Activated naive CD8-positive, alpha-beta T cell (primary cell): Measurements from ENCODE around the gene RSPO4.
"Not testable (repeated sequence)": the region's sequence is repeated elsewhere in the genome, so short reads cannot be mapped to it uniquely, and the experiment has no call there.

ENCODE experiments used
- H3K27ac Mint-ChIP-seq: one replicate; pipeline ENCODE4 v1.8.0; 2021; ENCODE audit warnings: mixed read lengths
- H3K27me3 Mint-ChIP-seq: one replicate; pipeline ENCODE4 v1.8.0; 2021; ENCODE audit warnings: mixed read lengths
- H3K36me3 Mint-ChIP-seq: one replicate; pipeline ENCODE4 v1.8.0; 2021; ENCODE audit warnings: mixed read lengths
- H3K4me1 Mint-ChIP-seq: one replicate; pipeline ENCODE4 v1.8.0; 2021; ENCODE audit warnings: low read depth, mixed read lengths
- H3K4me3 Mint-ChIP-seq: one replicate; pipeline ENCODE4 v1.8.0; 2021; ENCODE audit warnings: mild to moderate bottlenecking, mixed read lengths
- H3K9me3 Mint-ChIP-seq: one replicate; pipeline ENCODE4 v1.8.0; 2021; ENCODE audit warnings: low read depth, mixed read lengths

The RSPO4 gene

DNA sequence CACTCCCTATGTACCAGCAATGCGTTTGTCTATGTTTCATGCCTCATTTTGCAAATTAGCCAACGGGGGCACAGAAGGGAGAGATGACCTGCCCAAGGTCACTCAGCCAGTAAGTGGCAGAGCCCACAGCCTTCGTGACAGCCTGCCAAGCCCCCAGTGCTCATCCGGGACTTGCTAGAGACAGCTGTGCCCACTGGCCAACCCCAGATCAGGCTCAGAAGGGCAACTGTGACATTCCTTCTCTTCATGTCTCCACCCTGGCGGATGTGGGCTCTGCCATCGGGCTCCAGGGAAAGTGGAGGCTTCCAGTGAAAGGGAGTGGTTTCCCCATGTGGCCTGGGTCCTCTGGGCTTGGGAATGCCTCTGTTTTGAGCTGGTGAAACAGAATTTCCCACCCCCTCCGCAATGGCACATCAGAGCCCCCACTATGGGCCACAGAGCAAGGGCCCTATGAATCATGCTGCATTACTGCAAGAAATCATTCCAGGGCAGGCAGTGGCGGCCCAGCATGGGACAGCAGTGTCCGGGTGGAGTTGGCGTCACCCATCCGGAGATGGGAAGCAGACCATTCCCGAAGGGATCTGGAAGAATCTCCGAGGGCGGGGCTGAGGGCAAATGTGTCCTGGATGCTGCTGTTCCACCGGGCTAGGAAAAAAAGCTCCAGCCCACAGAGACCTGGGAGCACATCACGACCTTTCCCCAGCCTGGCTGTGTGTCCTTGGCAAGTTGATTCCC lies 9.1 kb downstream of the RSPO4 start:
- Mint-ChIP-seq H3K36me3 (no peaks in the 10 kb centered on the region), H3K4me3 (no peak overlapping the region), H3K27ac (no peak overlapping the region), H3K4me1 (no peaks in the 10 kb centered on the region), H3K27me3 (peaks cover 5% of the 10 kb centered on the region), H3K9me3 (no peaks in the 10 kb centered on the region)

DNA sequence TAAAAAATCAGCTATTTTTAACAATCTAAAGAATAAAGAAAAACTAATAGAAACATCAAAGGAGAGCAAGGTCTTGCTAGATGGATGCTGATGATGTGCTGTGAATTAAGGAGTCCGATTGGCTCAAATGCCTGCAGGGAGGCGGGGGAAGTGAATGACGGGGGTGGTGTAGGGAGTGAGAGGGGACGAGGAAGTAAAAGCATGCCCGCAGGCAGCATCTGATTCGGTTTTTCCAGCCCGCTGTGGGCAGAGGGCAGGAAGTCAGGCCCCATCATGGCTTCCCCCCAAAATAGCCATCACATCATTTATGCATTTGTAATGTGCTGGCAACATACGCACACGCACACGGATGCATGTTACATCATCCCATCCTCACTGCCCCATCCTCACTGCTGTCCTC lies 10.3 kb downstream of the RSPO4 start:
- Mint-ChIP-seq H3K9me3 (no peaks in the 10 kb centered on the region), H3K4me1 (no peaks in the 10 kb centered on the region), H3K36me3 (no peaks in the 10 kb centered on the region), H3K27ac (no peak overlapping the region), H3K4me3 (no peak overlapping the region), H3K27me3 (peaks cover 7% of the 10 kb centered on the region)

DNA sequence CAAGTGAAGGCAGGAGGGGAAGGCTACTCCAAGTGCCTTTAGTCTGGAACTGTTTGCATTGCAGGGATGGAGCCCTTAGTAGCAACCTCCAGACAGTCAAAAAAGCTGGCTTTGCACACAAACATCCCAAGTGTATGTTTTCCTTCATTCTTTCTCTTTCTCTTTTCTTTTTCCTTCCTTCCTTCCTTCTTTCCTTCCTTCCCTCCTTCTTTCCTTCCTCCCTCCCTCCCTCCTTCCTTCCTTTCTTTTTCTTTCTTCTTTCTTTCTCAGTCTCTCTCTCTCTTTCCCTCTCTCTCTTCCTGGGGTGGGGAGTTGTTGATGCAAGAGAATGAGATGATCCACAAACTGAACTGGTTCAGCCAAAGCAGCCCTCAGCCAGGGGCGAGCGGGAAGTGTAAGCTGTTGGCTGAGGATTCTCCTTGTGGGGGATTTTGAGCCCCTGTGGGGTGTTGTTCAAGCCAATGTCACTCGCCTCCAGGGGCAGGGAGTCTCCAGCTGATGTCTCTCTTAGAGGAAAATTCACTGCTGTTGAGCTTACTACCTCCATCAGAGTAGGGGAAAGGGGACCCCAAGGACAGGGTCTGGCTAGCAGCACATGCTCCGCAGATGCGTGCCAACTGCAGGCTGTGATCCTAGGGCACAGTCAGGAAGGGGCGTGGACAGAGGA lies 11.7 kb downstream of the RSPO4 start:
- H3K27me3 Mint-ChIP-seq: peaks cover 11% of the 10 kb centered on the region

DNA sequence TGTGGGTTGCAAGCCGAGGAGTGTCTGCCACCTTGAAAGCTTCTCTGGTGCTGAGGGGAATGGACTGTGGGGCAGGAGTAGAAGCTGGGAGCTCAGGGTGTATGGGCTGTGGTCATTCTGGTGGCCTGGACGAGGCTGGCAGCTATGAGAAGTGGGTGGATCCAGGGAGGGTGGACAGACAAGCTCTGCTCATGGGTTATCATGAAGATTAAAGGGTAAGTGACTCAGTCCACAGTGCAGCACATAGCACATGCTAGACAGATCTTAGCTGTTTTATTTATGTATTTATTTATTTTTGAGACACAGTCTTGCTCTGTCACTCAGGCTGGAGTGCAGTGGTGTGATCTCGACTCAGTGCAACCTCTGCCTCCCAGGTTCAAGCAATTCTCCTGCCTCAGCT lies 13.8 kb downstream of the RSPO4 start:
- H3K9me3 Mint-ChIP-seq: no peaks in the 10 kb centered on the region
- no peaks in the 10 kb centered on the region for H3K36me3 Mint-ChIP-seq
- H3K27ac Mint-ChIP-seq: no peak overlapping the region
- H3K27me3 Mint-ChIP-seq: peaks cover 13% of the 10 kb centered on the region
- no peaks in the 10 kb centered on the region for H3K4me1 Mint-ChIP-seq
- no peak overlapping the region for H3K4me3 Mint-ChIP-seq

More for the DNA sequence above, 11.7 kb downstream of the RSPO4 start:
- Mint-ChIP-seq H3K36me3 (no peaks in the 10 kb centered on the region), H3K4me3 (no peak overlapping the region), H3K27ac (no peak overlapping the region), H3K9me3 (no peaks in the 10 kb centered on the region), H3K4me1 (no peaks in the 10 kb centered on the region)

DNA sequence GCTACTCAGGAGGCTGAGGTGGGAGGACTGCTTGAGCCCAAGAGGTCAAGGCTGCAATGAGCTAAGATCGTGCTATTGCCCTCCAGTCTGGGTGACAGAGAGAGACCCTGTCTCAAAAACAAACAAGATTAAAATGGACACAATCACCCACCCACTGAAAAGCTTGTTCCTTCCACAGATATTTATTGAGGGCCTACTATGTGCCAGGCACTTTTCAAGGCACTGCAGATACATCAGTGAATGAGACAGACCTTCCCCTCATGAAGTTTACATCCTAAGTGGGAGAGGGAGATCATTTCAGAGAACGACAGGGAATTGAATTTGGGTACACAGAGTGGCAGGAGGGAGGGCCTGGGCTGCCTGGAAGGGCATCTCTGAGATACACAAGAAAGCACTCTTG lies 14.4 kb downstream of the RSPO4 start:
- Mint-ChIP-seq H3K27me3 (peaks cover 13% of the 10 kb centered on the region), H3K27ac (no peak overlapping the region), H3K4me1 (no peaks in the 10 kb centered on the region), H3K4me3 (no peak overlapping the region), H3K36me3 (no peaks in the 10 kb centered on the region), H3K9me3 (no peaks in the 10 kb centered on the region)

DNA sequence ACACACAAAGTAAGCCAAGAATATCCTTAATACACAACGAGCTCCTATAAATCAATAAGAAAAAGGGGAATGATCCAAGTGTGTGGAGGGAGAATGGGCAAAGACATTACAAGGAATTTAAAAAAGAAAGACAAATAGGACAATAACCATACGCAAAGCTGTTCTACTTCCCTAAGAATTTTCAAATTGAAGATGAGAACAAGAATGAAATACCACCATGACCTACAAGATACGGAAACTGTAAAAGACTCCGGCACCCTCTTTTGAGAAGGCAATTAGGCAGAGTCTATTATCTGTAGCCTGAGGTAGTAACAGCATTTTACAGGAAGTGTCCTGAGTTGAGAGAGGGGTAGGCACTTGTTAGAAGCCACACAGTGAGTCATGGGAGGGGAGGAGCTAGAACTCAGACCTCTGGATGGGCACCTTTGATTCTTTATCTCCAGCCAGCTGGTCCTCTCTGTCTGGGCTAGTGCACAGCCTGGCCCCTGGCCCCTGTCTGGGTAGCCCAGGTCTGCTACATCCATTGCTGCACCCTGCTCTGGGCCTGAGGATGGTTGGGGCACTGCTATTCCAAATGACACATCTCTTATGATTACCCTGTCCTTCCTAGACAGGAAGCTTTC lies 15.3 kb downstream of the RSPO4 start:
- H3K4me1 Mint-ChIP-seq: no peaks in the 10 kb centered on the region
- H3K36me3 Mint-ChIP-seq: no peaks in the 10 kb centered on the region
- no peaks in the 10 kb centered on the region for H3K9me3 Mint-ChIP-seq
- peaks cover 13% of the 10 kb centered on the region for H3K27me3 Mint-ChIP-seq
- no peak overlapping the region for H3K4me3 Mint-ChIP-seq
- no peak overlapping the region for H3K27ac Mint-ChIP-seq

DNA sequence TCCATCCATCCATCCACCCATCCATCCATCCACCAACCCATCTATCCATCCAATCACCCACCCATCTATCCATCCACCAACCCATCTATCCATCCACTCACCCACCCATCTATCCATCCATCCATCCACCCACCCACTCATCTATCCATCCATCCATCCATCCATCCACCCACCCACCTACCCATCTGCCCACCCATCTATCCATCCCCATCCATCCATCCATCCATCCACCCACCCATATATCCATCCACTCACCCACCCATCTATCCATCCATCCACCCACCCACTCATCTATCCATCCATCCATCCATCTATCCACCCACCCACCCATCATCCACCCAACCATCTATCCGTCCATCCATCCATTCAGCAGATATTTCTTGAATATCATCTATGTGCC lies 17.1 kb downstream of the RSPO4 start:
- not testable (repeated sequence) for H3K36me3 Mint-ChIP-seq, H3K4me3 Mint-ChIP-seq, H3K4me1 Mint-ChIP-seq, H3K27ac Mint-ChIP-seq, H3K9me3 Mint-ChIP-seq
- H3K27me3 Mint-ChIP-seq: peaks cover 10% of the 10 kb centered on the region

DNA sequence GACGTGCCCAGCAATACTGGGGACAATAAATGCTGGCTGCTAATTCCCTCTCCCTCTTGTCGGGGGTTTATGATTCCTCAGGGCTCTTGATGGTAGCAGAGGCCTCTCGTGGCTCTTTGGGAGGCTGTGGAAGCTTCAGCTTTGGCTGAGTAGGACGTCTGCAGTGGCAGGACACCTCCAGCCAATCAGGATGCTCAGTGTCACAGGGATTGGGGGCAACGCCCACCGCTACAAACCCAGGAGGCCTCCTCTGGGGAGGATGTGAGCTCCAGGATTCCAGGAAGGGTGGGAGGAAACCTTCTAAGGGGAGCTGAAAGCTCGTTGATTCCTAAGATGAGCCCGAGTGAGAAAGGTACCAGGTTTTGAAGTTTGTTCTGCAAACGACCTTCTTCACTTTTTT lies 19.4 kb downstream of the RSPO4 start:
- no peaks in the 10 kb centered on the region for H3K4me1 Mint-ChIP-seq
- H3K36me3 Mint-ChIP-seq: no peaks in the 10 kb centered on the region
- H3K27ac Mint-ChIP-seq: no peak overlapping the region
- H3K4me3 Mint-ChIP-seq: no peak overlapping the region
- peaks cover 6% of the 10 kb centered on the region for H3K27me3 Mint-ChIP-seq
- no peaks in the 10 kb centered on the region for H3K9me3 Mint-ChIP-seq

DNA sequence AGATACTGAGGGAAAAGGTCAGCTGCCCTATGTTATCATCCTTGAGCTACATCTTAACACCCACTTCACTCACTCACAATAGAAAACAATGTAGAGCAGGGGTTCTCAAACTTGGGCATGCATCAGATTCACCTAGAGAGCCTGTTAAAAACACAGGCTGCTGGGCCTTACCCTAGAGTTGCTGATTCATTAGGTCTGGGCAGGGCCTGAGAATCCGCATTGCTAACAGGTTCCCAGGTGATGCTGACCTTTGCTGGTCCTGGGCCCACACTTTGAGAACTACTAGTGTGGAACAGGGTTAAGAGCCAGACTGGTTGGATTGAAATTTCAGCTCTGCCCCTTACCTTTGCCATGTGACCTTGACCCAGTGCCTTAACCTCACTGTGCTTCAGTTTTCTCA lies 25.1 kb downstream of the RSPO4 start:
- Mint-ChIP-seq H3K27ac (no peak overlapping the region), H3K9me3 (no peaks in the 10 kb centered on the region), H3K27me3 (no peaks in the 10 kb centered on the region), H3K4me1 (peaks cover 2% of the 10 kb centered on the region), H3K4me3 (no peak overlapping the region), H3K36me3 (no peaks in the 10 kb centered on the region)

DNA sequence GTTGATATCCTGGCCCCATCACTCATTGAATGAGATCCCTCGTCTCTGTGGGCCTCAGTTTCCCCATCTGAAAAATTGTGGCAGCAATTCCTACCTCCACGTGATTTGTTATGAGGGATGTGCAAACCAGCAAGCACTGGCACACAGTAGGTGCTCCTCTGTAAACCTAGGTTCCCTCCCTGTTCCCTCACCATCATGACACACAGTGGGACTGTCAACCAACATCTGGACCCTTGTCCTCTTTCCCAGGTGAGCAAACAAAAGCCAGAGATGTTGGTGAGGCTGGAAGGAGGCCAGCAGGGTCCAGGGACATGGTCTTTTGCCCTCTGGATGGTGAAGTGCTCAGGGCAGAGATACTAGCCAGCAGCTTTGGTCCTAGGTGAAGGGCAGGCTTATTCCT lies 26.1 kb downstream of the RSPO4 start:
- Mint-ChIP-seq H3K36me3 (no peaks in the 10 kb centered on the region), H3K9me3 (no peaks in the 10 kb centered on the region), H3K4me3 (no peak overlapping the region), H3K27me3 (no peaks in the 10 kb centered on the region), H3K27ac (no peak overlapping the region), H3K4me1 (peaks cover 2% of the 10 kb centered on the region)

DNA sequence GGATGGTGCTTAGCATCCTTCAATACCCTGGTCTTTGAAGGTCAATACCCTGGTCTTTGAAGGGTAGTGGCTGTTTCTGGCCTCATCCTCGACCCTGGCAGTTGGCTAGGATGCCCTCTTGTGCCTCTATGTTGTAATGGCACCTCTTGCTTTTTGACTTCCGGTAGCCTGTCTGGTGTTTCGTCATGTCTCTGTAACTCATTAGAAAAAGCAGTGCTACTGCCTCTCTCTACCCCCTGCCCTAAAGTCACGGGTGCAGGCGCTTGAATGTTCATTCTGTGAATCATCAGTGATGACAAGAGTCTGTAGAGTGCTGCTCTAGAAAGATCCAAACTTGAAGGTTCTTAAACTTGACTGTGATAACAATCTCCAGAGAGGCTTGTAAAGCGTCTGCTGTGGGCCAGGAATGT lies 28.3 kb downstream of the RSPO4 start:
- Mint-ChIP-seq H3K4me3 (no peak overlapping the region), H3K4me1 (peaks cover 2% of the 10 kb centered on the region), H3K27ac (no peak overlapping the region), H3K9me3 (no peaks in the 10 kb centered on the region), H3K27me3 (no peaks in the 10 kb centered on the region), H3K36me3 (no peaks in the 10 kb centered on the region)

DNA sequence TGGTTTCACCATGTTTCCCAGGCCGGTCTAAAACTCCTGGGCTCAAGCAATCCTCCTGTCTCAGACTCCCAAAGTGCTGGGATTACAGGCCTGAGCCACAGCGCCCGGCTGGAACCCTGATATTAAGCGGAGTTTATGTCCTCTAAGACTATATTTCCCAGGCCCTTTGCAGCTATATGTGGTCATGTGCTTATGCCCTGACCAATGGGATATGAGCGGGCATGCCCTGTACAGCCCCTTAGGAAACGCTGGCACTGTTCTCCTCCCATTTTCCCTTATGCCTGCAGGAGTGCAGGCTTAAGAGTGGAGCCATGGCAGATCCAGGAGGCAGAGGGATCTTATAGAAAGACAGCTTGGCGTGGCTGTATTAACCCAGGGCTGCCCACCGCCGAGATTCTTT lies 29.9 kb downstream of the RSPO4 start:
- Mint-ChIP-seq H3K4me3 (no peak overlapping the region), H3K4me1 (peaks cover 2% of the 10 kb centered on the region), H3K27me3 (peaks cover 2% of the 10 kb centered on the region), H3K36me3 (no peaks in the 10 kb centered on the region), H3K9me3 (no peaks in the 10 kb centered on the region), H3K27ac (no peak overlapping the region)

DNA sequence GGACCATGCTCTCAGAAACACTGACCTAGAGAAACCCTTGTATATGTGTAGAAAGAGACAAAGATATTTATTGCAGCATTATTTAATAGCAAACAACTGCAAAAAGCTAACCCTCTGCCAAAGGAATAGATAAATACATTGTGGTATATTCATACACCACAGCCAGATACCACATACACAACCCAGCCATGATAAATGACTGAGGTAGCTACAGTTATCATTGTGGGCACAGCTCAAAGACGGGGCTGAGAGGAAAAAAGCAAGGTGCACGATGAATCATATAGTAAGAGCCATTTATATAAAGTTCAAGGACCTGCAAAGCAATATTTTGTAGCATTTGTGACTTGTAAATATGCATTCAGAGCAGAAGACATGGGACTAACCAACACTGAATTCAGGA lies 30.8 kb downstream of the RSPO4 start:
- H3K27ac Mint-ChIP-seq: no peak overlapping the region
- H3K27me3 Mint-ChIP-seq: peaks cover 4% of the 10 kb centered on the region

DNA sequence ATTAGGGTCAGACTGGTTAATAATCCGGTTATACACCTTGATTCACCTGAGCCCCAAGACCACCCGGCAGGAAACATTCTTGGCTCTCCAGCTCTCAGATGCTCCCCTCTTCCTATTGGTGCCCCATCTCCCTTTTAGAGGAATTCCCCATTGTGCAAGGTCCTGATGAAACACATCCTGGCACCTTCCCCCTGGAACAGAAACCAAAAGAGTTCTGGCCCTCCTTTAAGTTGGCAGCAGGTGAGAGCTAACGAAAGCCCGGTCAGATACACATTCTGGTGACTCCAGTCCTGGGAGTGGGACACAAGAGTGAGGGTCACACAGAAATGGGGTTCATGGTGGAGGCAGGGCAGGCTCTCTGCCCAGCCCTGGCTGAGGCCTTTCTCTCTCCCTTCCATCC lies 32.2 kb downstream of the RSPO4 start:
- H3K27me3 Mint-ChIP-seq: peaks cover 7% of the 10 kb centered on the region
- no peak overlapping the region for H3K4me3 Mint-ChIP-seq
- no peaks in the 10 kb centered on the region for H3K36me3 Mint-ChIP-seq
- H3K4me1 Mint-ChIP-seq: peaks cover 2% of the 10 kb centered on the region
- H3K9me3 Mint-ChIP-seq: no peaks in the 10 kb centered on the region
- no peak overlapping the region for H3K27ac Mint-ChIP-seq

More for the DNA sequence above, 30.8 kb downstream of the RSPO4 start:
- Mint-ChIP-seq H3K4me1 (peaks cover 2% of the 10 kb centered on the region), H3K4me3 (no peak overlapping the region), H3K36me3 (no peaks in the 10 kb centered on the region), H3K9me3 (no peaks in the 10 kb centered on the region)

DNA sequence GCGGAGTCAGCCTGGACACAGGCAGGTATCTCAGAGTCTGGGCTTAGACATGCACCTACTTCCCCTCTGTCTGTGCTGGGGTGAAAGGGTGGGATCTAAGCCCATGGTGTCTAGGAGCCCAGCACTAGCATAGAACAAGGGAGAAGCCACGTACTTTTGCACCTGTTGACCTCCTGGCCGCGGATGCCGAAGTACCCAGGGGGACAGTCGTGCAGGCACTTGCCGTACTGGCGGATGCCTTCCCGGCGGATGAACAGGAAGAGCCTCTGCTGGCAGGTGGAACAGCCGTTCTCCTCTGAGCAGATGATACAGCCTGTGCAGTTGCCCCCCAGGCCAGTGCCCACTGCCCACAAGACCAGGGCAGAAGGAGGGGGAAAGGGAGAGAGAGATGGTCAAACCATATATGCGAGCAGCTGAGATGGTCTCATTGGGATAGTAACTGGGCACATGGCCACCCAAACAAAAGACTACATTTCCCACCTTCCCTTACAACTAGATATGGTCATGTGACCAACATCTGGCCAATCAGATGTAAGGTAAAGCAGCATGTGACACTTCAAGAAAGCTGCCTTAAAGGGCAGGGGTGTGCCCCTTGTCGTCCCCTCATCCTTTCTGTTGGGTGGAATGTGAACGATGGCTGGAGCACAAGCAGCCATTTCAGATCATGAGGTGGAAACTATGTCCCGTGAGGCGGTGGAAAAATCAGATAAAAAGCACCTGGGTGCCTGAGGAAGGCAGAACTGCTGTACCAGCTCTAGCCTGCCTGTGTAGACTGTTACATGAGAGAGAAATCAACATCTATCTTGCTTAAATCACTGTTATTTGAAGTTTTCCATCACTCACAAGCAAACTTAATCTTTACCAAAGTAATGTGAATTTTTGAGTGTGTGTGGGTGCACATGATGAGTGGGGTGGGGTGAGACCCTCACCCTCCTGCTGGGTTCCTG lies 34.0 kb downstream of the RSPO4 start:
- H3K4me3 Mint-ChIP-seq: no peak overlapping the region
- H3K27ac Mint-ChIP-seq: no peak overlapping the region
- H3K27me3 Mint-ChIP-seq: peaks cover 8% of the 10 kb centered on the region
- H3K9me3 Mint-ChIP-seq: no peaks in the 10 kb centered on the region
- no peaks in the 10 kb centered on the region for H3K36me3 Mint-ChIP-seq
- no peaks in the 10 kb centered on the region for H3K4me1 Mint-ChIP-seq
